Spleen (tissue), 11 donors: ENCODE results near the gene RABGAP1. TPM values are rescaled to one million over a fixed set of nuclear protein-coding genes. Genes with fewer than 3 reads are reported as not detected.

Experiments
- DNase-seq: peaks from one replicate; pipeline ENCODE4 v3.0.0-alpha.2; 2020
- H3K27ac ChIP-seq, 8 donors: fragments of 200-600 bp; sonication (generic) in 7 of 8; 1 replicate in 4 of 8; 2 replicates in 4 of 8; pipeline versions ENCODE4 v1.5.0 to v1.8.0; 2016 to 2021; ENCODE audit warnings: inconsistent platforms in 4 of 8, mild to moderate bottlenecking in 4 of 8, moderate library complexity in 1 of 8
- H3K27me3 ChIP-seq, 7 donors: fragments of 200-600 bp; sonication (generic) in 6 of 7; replicated peaks in 1 of 7; 1 replicate in 4 of 7; 2 replicates in 3 of 7; pipeline versions ENCODE4 v1.5.0 to v1.8.0; 2016 to 2021; ENCODE audit warnings: inconsistent platforms in 3 of 7, mild to moderate bottlenecking in 1 of 7
- H3K36me3 ChIP-seq, 6 donors: fragments of 200-600 bp; sonication (generic) in 5 of 6; 1 replicate in 4 of 6; 2 replicates in 2 of 6; pipeline versions ENCODE4 v1.5.0 to v1.8.0; 2016 to 2021; ENCODE audit warnings: inconsistent platforms in 2 of 6
- H3K4me1 ChIP-seq, 6 donors: fragments of 200-600 bp; sonication (generic) in 5 of 6; 1 replicate in 3 of 6; 2 replicates in 3 of 6; pipeline versions ENCODE4 v1.5.0 to v1.8.0; 2016 to 2021; ENCODE audit warnings: inconsistent platforms in 3 of 6
- H3K4me3 ChIP-seq, 8 donors: fragments of 200-600 bp; sonication (generic) in 7 of 8; 1 replicate in 4 of 8; 2 replicates in 4 of 8; pipeline versions ENCODE4 v1.5.0 to v1.8.0; 2016 to 2021; ENCODE audit warnings: inconsistent platforms in 4 of 8, mild to moderate bottlenecking in 4 of 8, moderate library complexity in 2 of 8
- H3K9me3 ChIP-seq, 8 donors: fragments of 200-600 bp; sonication (generic) in 7 of 8; 1 replicate in 4 of 8; 2 replicates in 4 of 8; pipeline versions ENCODE4 v1.5.0 to v1.8.0; 2016 to 2021; ENCODE audit warnings: inconsistent platforms in 4 of 8
- CTCF ChIP-seq, 11 experiments: fragments of 200-600 bp in 7 of 11; fragments of 450-650 bp in 4 of 11; sonication (generic) in 4 of 11; IDR thresholded peaks in 8 of 11; conservative IDR thresholded peaks in 3 of 11; 1 replicate in 7 of 11; 2 replicates in 4 of 11; pipeline versions ENCODE4 v1.4.0 to v1.8.0; 2016 to 2021; ENCODE audit warnings: antibody characterized with exemption in 11 of 11, inconsistent platforms in 4 of 11, mild to moderate bottlenecking in 1 of 11
- POLR2A ChIP-seq, 3 donors: fragments of 450-650 bp; IDR thresholded peaks; one replicate each; pipeline ENCODE4 v1.5.1; 2017; ENCODE audit warnings: antibody characterized with exemption in 3 of 3, mild to moderate bottlenecking in 1 of 3
- POLR2AphosphoS5 ChIP-seq, 3 donors: sonication (generic); formaldehyde crosslinking; IDR thresholded peaks; one replicate each; pipeline ENCODE4 v1.5.1; 2017; ENCODE audit warnings: antibody characterized with exemption in 3 of 3
- WGBS, 5 donors: extraction: QIAGEN DNeasy Blood & Tissue Kit in 3 of 5; methylation state at CpG; one replicate each; pipeline versions ENCODE4 v1.1.5 to v1.1.7; 2013 to 2018; 5-methylcytosine and 5-hydroxymethylcytosine counted together
- intact Hi-C: fragments of 100-400 bp; cut with DNase I; formaldehyde crosslinking; loops from one replicate; pipeline ENCODE4 v1.15.0; 2023; ENCODE audit warnings: low total_unique reads
- polyA plus RNA-seq, 3 donors: library from polyadenylated mRNA; stranded (reverse); fragments of 200-250 nt; gene quantifications; one replicate each; pipeline ENCODE4 v1.2.1, GENCODE V29; 2013
- total RNA-seq, 7 donors: library from RNA; depleted of rRNA in 3 of 7; stranded (reverse); fragments of >200 nt in 3 of 7; fragmentation: NEBNext Ultra II Directional in 4 of 7; extraction: Animal tissue kit (Norgen Biotek cat#: 25700) in 4 of 7; gene quantifications; one replicate each; pipeline versions ENCODE4 v1.1.0 to v1.2.1, GENCODE V29; 2016 to 2021
- donor health status: healthy with polysubstance abuse.
- donor health status: DM: no; HTN: no; CAD: no; lungs with moderate emphysema.
- donor health status: DM: no; HTN: no; CAD: no.
- donor health status: Bipolar disorder and iron deficiency.
- donor health status: healthy.
- donor health status: DM: no; HTN: no; CAD: no.
- donor health status: DM: yes; HTN: yes; CAD: no.

The RABGAP1 gene
- total and polyA plus RNA-seq, 10 donors, result 7.4 to 65.7 (median 48.6) TPM

GRCh38 chr9:123008909-123009308 lies 68.1 kb downstream of the RABGAP1 start:
- intact Hi-C loops, result no loop called here
- Histone ChIP-seq H3K4me3 (no peak overlapping the region), H3K27me3 (no peaks in the 10 kb centered on the region), H3K27ac (no peak overlapping the region), H3K4me1 (peaks cover 0 to 4% (median 0%) of the 10 kb centered on the region in 6 donors), H3K36me3 (peaks cover 0 to 92% (median 34%) of the 10 kb centered on the region in 6 donors), H3K9me3 (peaks cover 0 to under 1% (median 0%) of the 10 kb centered on the region in 8 donors)
- no peak for DNase-seq
- no peak for TF ChIP-seq CTCF (IDR thresholded peaks at IDR 0.05 in 8 of 11, conservative IDR thresholded peaks at IDR 0.05 in 3 of 11)
- TF ChIP-seq POLR2A (IDR thresholded peaks at IDR 0.05), result no peak
- no peak for TF ChIP-seq POLR2AphosphoS5 (IDR thresholded peaks at IDR 0.05)

- DNase-seq, result no peak
- Histone ChIP-seq H3K27ac (no peak overlapping the region), H3K36me3 (peaks cover 0 to 93% (median 51%) of the 10 kb centered on the region in 6 donors), H3K27me3 (no peaks in the 10 kb centered on the region), H3K4me1 (no peaks in the 10 kb centered on the region), H3K9me3 (peaks cover 0 to 11% (median 7%) of the 10 kb centered on the region in 8 donors), H3K4me3 (no peak overlapping the region)
- no peak for TF ChIP-seq POLR2AphosphoS5 (IDR thresholded peaks at IDR 0.05)
- TF ChIP-seq CTCF (IDR thresholded peaks at IDR 0.05 in 8 of 11, conservative IDR thresholded peaks at IDR 0.05 in 3 of 11), result no peak
- no peak for TF ChIP-seq POLR2A (IDR thresholded peaks at IDR 0.05)
- 93 to 97% (median 95%) methylated on average over 3 of the region's 3 CpGs for WGBS, 5 donors
- intact Hi-C loops, result no loop called here
Observed at GRCh38 chr9:123011380-123011779, 70.6 kb downstream of the RABGAP1 start.

GRCh38 chr9:123011878-123012528 lies 71.2 kb downstream of the RABGAP1 start:
- no peak for DNase-seq
- Histone ChIP-seq H3K4me1 (no peaks in the 10 kb centered on the region), H3K27ac (no peak overlapping the region), H3K4me3 (no peak overlapping the region), H3K36me3 (peaks cover 0 to 93% (median 55%) of the 10 kb centered on the region in 6 donors), H3K27me3 (no peaks in the 10 kb centered on the region), H3K9me3 (peaks cover 0 to 11% (median 7%) of the 10 kb centered on the region in 8 donors)
- TF ChIP-seq POLR2A (IDR thresholded peaks at IDR 0.05) (no peak), POLR2AphosphoS5 (IDR thresholded peaks at IDR 0.05) (no peak), CTCF (IDR thresholded peaks at IDR 0.05 in 8 of 11, conservative IDR thresholded peaks at IDR 0.05 in 3 of 11) (no peak)
- 77 to 97% (median 92%) methylated on average over 3 of the region's 3 CpGs for WGBS, 5 donors
- intact Hi-C loops, result no loop called here

- H3K4me3 ChIP-seq, result no peak overlapping the region
- no peak overlapping the region for H3K27ac ChIP-seq
- TF ChIP-seq POLR2AphosphoS5 (IDR thresholded peaks at IDR 0.05), result no peak
- no peak for TF ChIP-seq POLR2A (IDR thresholded peaks at IDR 0.05)
- no peak for TF ChIP-seq CTCF (IDR thresholded peaks at IDR 0.05 in 8 of 11, conservative IDR thresholded peaks at IDR 0.05 in 3 of 11)
- peaks cover 3 to 98% (median 59%) of the 10 kb centered on the region in 6 donors for H3K36me3 ChIP-seq
- no peaks in the 10 kb centered on the region for H3K27me3 ChIP-seq
- peaks cover 0 to 11% (median 7%) of the 10 kb centered on the region in 8 donors for H3K9me3 ChIP-seq
- 92 to 96% (median 94%) methylated on average over 1 of the region's 1 CpG for whole genome bisulfite sequencing, 5 donors
- H3K4me1 ChIP-seq, result no peaks in the 10 kb centered on the region
- no peak for DNase-seq
- intact Hi-C loops, result no loop called here
Observed at GRCh38 chr9:123016631-123017030, 75.8 kb downstream of the RABGAP1 start.
